SH-SY5Y (cell line): ENCODE measurements around the gene NXPH1.

Experiments used
- GATA2 ChIP-seq: IDR thresholded peaks from 2 replicates; pipeline ENCODE4 v1.6.1; 2011; ENCODE audit warnings: mild to moderate bottlenecking, low read depth, low read length
- GATA3 ChIP-seq: IDR thresholded peaks from 2 replicates; pipeline ENCODE4 v1.6.1; 2011; ENCODE audit warnings: low read depth, mild to moderate bottlenecking, low read length, moderate library complexity

- no peak for TF ChIP-seq GATA3
- no peak for TF ChIP-seq GATA2
These were observed 134.2 kb downstream of the NXPH1 start for GRCh38 chr7:8567626-8568025.
